Prostate gland (tissue), 2 donors: ENCODE results near the gene UBIAD1.

ENCODE experiments used
- POLR2A ChIP-seq: fragments of 450-650 bp; IDR thresholded peaks from one replicate; pipeline ENCODE4 v1.6.1; 2016; ENCODE audit warnings: antibody characterized with exemption, mild to moderate bottlenecking
- TF ChIP-seq, protein P1 (sequence below), 4 experiments: fragments of 200-600 bp in 2 of 4; fragments of 450-650 bp in 2 of 4; sonication (generic) in 2 of 4; IDR thresholded peaks; 1 replicate in 3 of 4; 2 replicates in 1 of 4; pipeline ENCODE4 v1.5.1; 2016 to 2019; ENCODE audit warnings: antibody characterized with exemption in 4 of 4, mild to moderate bottlenecking in 2 of 4, moderate library complexity in 2 of 4

DNA sequence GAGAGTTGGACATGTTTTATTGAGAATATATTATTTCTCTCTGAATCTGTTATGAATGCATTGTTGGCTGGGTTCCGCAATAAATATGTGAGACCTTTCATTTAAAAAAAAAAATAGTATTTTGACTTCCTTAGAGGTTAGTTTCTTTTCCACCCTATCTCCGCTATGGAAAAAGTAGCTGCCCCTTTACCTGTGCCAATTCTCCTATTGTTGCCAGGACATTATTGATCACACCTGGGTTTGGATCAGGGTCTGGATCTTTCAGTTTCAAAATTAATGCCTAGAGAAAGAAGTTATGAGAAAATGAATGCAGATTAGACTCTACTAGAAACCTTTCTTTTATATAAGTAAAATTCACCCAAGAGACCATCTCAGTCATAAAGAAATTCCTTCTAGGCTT, 39.8 kb upstream of the UBIAD1 start:
- TF ChIP-seq, protein P1, sequence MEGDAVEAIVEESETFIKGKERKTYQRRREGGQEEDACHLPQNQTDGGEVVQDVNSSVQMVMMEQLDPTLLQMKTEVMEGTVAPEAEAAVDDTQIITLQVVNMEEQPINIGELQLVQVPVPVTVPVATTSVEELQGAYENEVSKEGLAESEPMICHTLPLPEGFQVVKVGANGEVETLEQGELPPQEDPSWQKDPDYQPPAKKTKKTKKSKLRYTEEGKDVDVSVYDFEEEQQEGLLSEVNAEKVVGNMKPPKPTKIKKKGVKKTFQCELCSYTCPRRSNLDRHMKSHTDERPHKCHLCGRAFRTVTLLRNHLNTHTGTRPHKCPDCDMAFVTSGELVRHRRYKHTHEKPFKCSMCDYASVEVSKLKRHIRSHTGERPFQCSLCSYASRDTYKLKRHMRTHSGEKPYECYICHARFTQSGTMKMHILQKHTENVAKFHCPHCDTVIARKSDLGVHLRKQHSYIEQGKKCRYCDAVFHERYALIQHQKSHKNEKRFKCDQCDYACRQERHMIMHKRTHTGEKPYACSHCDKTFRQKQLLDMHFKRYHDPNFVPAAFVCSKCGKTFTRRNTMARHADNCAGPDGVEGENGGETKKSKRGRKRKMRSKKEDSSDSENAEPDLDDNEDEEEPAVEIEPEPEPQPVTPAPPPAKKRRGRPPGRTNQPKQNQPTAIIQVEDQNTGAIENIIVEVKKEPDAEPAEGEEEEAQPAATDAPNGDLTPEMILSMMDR (IDR thresholded peaks at IDR 0.05): no peak
- no peak for TF ChIP-seq POLR2A
